Chondrocyte (in vitro differentiated cells): ENCODE measurements around the gene SYNE3. TPM values are rescaled to one million over a fixed set of nuclear protein-coding genes. Genes with fewer than 3 reads are reported as not detected.

Experiments used
- DNase-seq: peaks from one replicate; pipeline ENCODE4 v3.0.0; 2021; ENCODE audit warnings: mixed read lengths, low spot score
- H3K27ac Mint-ChIP-seq: one replicate; pipeline ENCODE4 v1.8.0; 2021; ENCODE audit warnings: mild to moderate bottlenecking, moderate library complexity, mixed read lengths; ENCODE audit not compliant: unreplicated experiment
- H3K27me3 Mint-ChIP-seq: 2 replicates; pipeline ENCODE4 v1.8.0; 2021; ENCODE audit warnings: low read depth, mixed read lengths
- H3K36me3 Mint-ChIP-seq: 2 replicates; pipeline ENCODE4 v1.8.0; 2021; ENCODE audit warnings: low read depth, mixed read lengths
- H3K4me1 Mint-ChIP-seq: 2 replicates; pipeline ENCODE4 v1.8.0; 2021; ENCODE audit warnings: low read depth, mild to moderate bottlenecking, mixed read lengths
- H3K4me3 Mint-ChIP-seq: one replicate; pipeline ENCODE4 v1.8.0; 2021; ENCODE audit warnings: mild to moderate bottlenecking, moderate library complexity, mixed read lengths; ENCODE audit not compliant: unreplicated experiment
- H3K9me3 Mint-ChIP-seq: 2 replicates; pipeline ENCODE4 v1.8.0; 2021; ENCODE audit warnings: low read depth, mixed read lengths
- CTCF ChIP-seq: fragments of 200-600 bp; sonication (generic); IDR thresholded peaks from 2 replicates; pipeline ENCODE4 v1.5.0; 2021; ENCODE audit warnings: antibody characterized with exemption, mild to moderate bottlenecking, moderate library complexity
- total RNA-seq: library from RNA; stranded (reverse); gene quantifications from 3 replicates; pipeline ENCODE4 v1.2.1, GENCODE V29; 2021

SYNE3 gene
- total RNA-seq, 1 donor from 2014 or later: 22.3 TPM

GRCh38 chr14:95471016-95471415 is 45.4 kb downstream of the SYNE3 start:
- DNase-seq: no peak
- Mint-ChIP-seq H3K9me3 (no peaks in the 10 kb centered on the region), H3K36me3 (peaks cover 29% of the 10 kb centered on the region), H3K4me1 (peaks cover 10% of the 10 kb centered on the region), H3K27me3 (no peaks in the 10 kb centered on the region), H3K4me3 (no peak overlapping the region), H3K27ac (no peak overlapping the region)
- no peak for TF ChIP-seq CTCF

GRCh38 chr14:95469134-95469481 is 47.3 kb downstream of the SYNE3 start:
- no peak overlapping the region for H3K27ac Mint-ChIP-seq
- peaks cover 36% of the 10 kb centered on the region for H3K36me3 Mint-ChIP-seq

GRCh38 chr14:95468448-95469133 is 47.9 kb downstream of the SYNE3 start:
- Mint-ChIP-seq H3K27ac (no peak overlapping the region), H3K9me3 (no peaks in the 10 kb centered on the region), H3K27me3 (no peaks in the 10 kb centered on the region), H3K4me1 (peaks cover 10% of the 10 kb centered on the region), H3K36me3 (peaks cover 31% of the 10 kb centered on the region), H3K4me3 (no peak overlapping the region)
- no peak for TF ChIP-seq CTCF
- DNase-seq: no peak

More at GRCh38 chr14:95469134-95469481, 47.3 kb downstream of the SYNE3 start:
- TF ChIP-seq CTCF: no peak
- Mint-ChIP-seq H3K4me1 (peaks cover 10% of the 10 kb centered on the region), H3K9me3 (no peaks in the 10 kb centered on the region), H3K4me3 (no peak overlapping the region), H3K27me3 (no peaks in the 10 kb centered on the region)
- DNase-seq: no peak

- Mint-ChIP-seq H3K9me3 (no peaks in the 10 kb centered on the region), H3K27ac (no peak overlapping the region), H3K4me3 (no peak overlapping the region), H3K36me3 (peaks cover 27% of the 10 kb centered on the region), H3K27me3 (no peaks in the 10 kb centered on the region), H3K4me1 (peaks cover 3% of the 10 kb centered on the region)
- DNase-seq: no peak
- TF ChIP-seq CTCF: no peak
Measured at GRCh38 chr14:95467657-95468056, 48.8 kb downstream of the SYNE3 start.

- Mint-ChIP-seq H3K27me3 (no peaks in the 10 kb centered on the region), H3K27ac (no peak overlapping the region), H3K9me3 (no peaks in the 10 kb centered on the region), H3K4me1 (no peaks in the 10 kb centered on the region), H3K4me3 (no peak overlapping the region), H3K36me3 (peaks cover 27% of the 10 kb centered on the region)
- TF ChIP-seq CTCF: no peak
- DNase-seq: no peak
Measured at GRCh38 chr14:95467232-95467631, 49.2 kb downstream of the SYNE3 start.

Other genes starting within 250 kb of the SYNE3 start
- 6.7 to 7.7 TPM (median 7.3 TPM) in 3 replicates for gene CLMN, start 196.7 kb downstream of the SYNE3 start, total RNA-seq
- 30.9 to 38.9 TPM (median 33.4 TPM) in 3 replicates for gene GLRX5, start 18.4 kb upstream of the SYNE3 start, total RNA-seq
- not detected in 3 replicates for gene TCL1B, start 169.8 kb upstream of the SYNE3 start, total RNA-seq
- not detected in 3 replicates for gene TCL1A, start 197.5 kb upstream of the SYNE3 start, total RNA-seq